Hepatocyte (in vitro differentiated cells): Measurements from ENCODE around the gene KIF26B. TPM values are rescaled to one million over a fixed set of nuclear protein-coding genes. Genes with fewer than 3 reads are reported as not detected.

ENCODE experiments used
- DNase-seq: peaks from one replicate; pipeline ENCODE4 v3.0.0-alpha.2; 2016; ENCODE audit warnings: low spot score
- H2AFZ ChIP-seq: fragments of 200-600 bp; sonication (generic); 2 replicates; pipeline ENCODE4 v1.6.0; 2016; ENCODE audit warnings: antibody characterized with exemption, mild to moderate bottlenecking
- H3K27ac ChIP-seq: fragments of 200-600 bp; sonication (generic); 2 replicates; pipeline ENCODE4 v1.5.1; 2016; ENCODE audit warnings: mild to moderate bottlenecking
- H3K27me3 ChIP-seq: fragments of 200-600 bp; sonication (generic); 2 replicates; pipeline ENCODE4 v1.6.1; 2016
- H3K36me3 ChIP-seq: fragments of 200-600 bp; sonication (generic); replicated peaks from 2 replicates; pipeline ENCODE4 v1.5.1; 2016; ENCODE audit warnings: low read depth; ENCODE audit not compliant: insufficient read depth
- H3K4me1 ChIP-seq: fragments of 200-600 bp; sonication (generic); 2 replicates; pipeline ENCODE4 v1.5.1; 2016; ENCODE audit warnings: mild to moderate bottlenecking, moderate library complexity; ENCODE audit not compliant: insufficient read depth
- H3K4me2 ChIP-seq: fragments of 200-600 bp; sonication (generic); 2 replicates; pipeline ENCODE4 v1.6.0; 2016
- H3K4me3 ChIP-seq: fragments of 200-600 bp; sonication (generic); 2 replicates; pipeline ENCODE4 v1.5.1; 2016; ENCODE audit warnings: mild to moderate bottlenecking
- H3K79me2 ChIP-seq: fragments of 200-600 bp; sonication (generic); 2 replicates; pipeline ENCODE4 v1.6.0; 2017; ENCODE audit warnings: mild to moderate bottlenecking
- H3K9me2 ChIP-seq: fragments of 200-600 bp; sonication (generic); replicated peaks from 2 replicates; pipeline ENCODE4 v1.6.0; 2017; ENCODE audit warnings: mild to moderate bottlenecking; ENCODE audit not compliant: insufficient read depth
- H3K9me3 ChIP-seq: fragments of 200-600 bp; sonication (generic); 2 replicates; pipeline ENCODE4 v1.5.1; 2016; ENCODE audit warnings: low read depth, mild to moderate bottlenecking
- H4K20me1 ChIP-seq: fragments of 200-600 bp; sonication (generic); 2 replicates; pipeline ENCODE4 v1.6.0; 2016; ENCODE audit warnings: mild to moderate bottlenecking; ENCODE audit not compliant: insufficient read depth, poor library complexity, severe bottlenecking
- CTCF ChIP-seq: fragments of 200-600 bp; sonication (generic); IDR thresholded peaks from 2 replicates; pipeline ENCODE4 v1.5.1; 2016; ENCODE audit warnings: antibody characterized with exemption, mild to moderate bottlenecking; ENCODE audit not compliant: poor library complexity
- EZH2 ChIP-seq: fragments of 200-600 bp; sonication (generic); IDR thresholded peaks from 2 replicates; pipeline ENCODE4 v1.6.1; 2016; ENCODE audit warnings: antibody characterized with exemption, mild to moderate bottlenecking, borderline replicate concordance
- EZH2phosphoT487 ChIP-seq: fragments of 200-600 bp; sonication (generic); IDR thresholded peaks from one replicate; pipeline ENCODE4 v1.6.1; 2018; ENCODE audit warnings: antibody characterized with exemption, mild to moderate bottlenecking, low read depth, moderate library complexity; ENCODE audit not compliant: unreplicated experiment, severe bottlenecking
- WGBS: methylation state at CpG from one replicate; pipeline ENCODE4 v1.1.6; 2016; ENCODE audit warnings: low lambda C conversion rate; ENCODE audit errors: missing lambda C conversion rate; 5-methylcytosine and 5-hydroxymethylcytosine counted together
- polyA plus RNA-seq: library from polyadenylated mRNA; unstranded; fragments of >200 nt; fragmentation: Nextera tagmentation; extraction: Ambion mirVana; gene quantifications from 2 replicates; pipeline ENCODE4 v1.2.1, GENCODE V29; 2016
- total RNA-seq: library from RNA; depleted of rRNA; stranded (reverse); fragments of >200 nt; gene quantifications from 2 replicates; pipeline ENCODE4 v1.2.3, GENCODE V29; 2014

KIF26B gene
- total and polyA plus RNA-seq, 2 experiments from 2014 or later = 12.7 to 21.6 TPM

DNA sequence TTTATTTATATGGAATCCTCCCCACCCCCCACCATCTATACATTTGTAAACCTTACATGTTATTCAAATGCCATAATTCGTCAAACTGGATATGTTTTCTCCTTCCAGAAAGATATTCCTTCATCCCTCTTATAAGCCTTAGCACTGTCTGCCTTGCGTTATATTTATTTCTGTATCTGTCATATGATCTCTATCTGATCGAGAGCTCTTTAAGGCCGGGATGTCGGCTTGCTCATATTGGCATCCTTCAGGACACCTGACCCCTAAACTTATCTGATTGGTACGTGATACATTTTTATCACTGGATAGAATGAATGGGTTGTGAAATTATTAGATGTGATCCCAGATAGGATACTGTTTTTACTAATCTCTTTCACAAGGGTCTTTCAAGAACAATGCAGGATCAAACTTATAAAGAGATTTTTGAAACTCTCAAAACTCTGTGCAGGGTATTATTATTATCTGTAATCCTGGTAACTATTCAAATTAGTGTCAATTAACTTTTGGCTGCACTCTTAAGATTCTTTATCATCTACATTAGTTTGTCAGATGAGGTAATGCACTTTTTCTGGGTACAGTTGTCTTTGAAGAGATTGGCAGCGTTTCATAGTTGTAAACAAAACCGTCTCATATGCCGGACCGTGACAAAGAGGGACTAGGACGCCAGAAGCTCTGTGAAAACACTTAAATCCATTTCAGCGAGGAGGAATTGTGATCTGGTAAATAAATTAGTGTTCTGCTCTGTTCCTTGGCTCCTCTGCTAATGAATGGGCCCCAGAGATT lies 152.0 kb downstream of the KIF26B start:
- H4K20me1 ChIP-seq = peaks cover 5% of the 10 kb centered on the region
- 49% methylated on average over 12 of the region's 12 CpGs for WGBS

DNA sequence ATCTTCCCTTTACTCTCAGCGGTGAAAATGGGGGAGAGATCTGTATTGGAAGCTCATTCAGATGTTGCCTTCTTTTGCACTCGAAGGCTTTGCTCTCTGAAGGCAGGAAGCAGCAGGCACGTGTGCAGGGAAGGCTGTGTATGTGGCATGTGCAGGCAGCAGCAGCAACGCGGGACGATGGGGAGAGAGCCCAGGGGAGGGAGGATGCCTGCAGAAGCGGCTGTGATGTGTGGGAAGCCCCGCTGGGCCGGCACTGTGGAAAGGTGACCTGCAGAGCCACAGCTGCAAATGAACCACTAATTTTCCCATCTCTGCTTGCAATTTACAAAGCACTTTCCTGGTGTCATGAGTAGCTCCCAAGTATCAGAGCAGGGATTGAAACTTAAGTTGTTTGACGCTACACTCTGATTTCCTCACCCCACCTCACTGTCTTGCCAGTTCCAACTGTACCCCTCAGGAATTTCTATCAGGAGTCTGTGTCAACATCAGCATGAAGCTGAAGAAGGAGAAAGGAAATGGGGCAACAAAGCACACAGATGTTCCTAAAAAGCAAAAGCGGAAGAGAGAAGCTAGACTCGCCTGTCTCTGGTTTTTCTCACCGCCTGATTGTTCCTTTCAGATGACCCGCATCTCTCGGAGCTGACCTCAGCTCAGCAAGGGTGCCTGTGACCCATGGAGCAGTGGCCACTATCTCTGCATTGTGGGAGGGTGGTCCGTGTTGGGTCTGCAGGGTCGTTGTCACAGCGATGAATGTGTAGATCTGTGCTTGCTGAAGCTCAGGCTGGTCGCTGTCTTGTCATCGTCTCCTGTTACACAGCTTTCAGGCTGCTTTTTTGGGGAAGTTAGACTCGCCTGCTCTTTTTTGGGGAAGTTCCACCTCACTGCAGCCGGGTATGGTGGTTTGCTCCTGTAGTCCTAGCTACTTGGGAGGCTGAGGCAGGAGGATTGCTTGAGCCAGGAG lies 156.1 kb downstream of the KIF26B start:
- Histone ChIP-seq H2AFZ (no peak overlapping the region), H3K79me2 (peaks cover 35% of the 10 kb centered on the region), H3K4me3 (no peak overlapping the region), H3K9me2 (no peaks in the 10 kb centered on the region), H3K4me1 (peaks cover 10% of the 10 kb centered on the region), H3K27ac (no peak overlapping the region), H4K20me1 (peaks cover 5% of the 10 kb centered on the region), H3K4me2 (peak overlapping the region; percentile 60), H3K9me3 (no peaks in the 10 kb centered on the region), H3K27me3 (no peaks in the 10 kb centered on the region), H3K36me3 (no peaks in the 10 kb centered on the region)
- 47% methylated on average over 22 of the region's 22 CpGs for WGBS
- peak; percentile 18 for DNase-seq
- TF ChIP-seq EZH2 (no peak), CTCF (no peak), EZH2phosphoT487 (no peak)

More for the DNA sequence above, 152.0 kb downstream of the KIF26B start:
- Histone ChIP-seq H3K27me3 (no peaks in the 10 kb centered on the region), H2AFZ (no peak overlapping the region), H3K9me3 (no peaks in the 10 kb centered on the region), H3K4me2 (peak overlapping the region; percentile 20), H3K79me2 (peaks cover 34% of the 10 kb centered on the region), H3K27ac (no peak overlapping the region), H3K4me3 (no peak overlapping the region), H3K4me1 (peaks cover 10% of the 10 kb centered on the region), H3K9me2 (no peaks in the 10 kb centered on the region), H3K36me3 (no peaks in the 10 kb centered on the region)
- no peak for TF ChIP-seq EZH2
- TF ChIP-seq EZH2phosphoT487 = no peak
- TF ChIP-seq CTCF = no peak
- no peak for DNase-seq

DNA sequence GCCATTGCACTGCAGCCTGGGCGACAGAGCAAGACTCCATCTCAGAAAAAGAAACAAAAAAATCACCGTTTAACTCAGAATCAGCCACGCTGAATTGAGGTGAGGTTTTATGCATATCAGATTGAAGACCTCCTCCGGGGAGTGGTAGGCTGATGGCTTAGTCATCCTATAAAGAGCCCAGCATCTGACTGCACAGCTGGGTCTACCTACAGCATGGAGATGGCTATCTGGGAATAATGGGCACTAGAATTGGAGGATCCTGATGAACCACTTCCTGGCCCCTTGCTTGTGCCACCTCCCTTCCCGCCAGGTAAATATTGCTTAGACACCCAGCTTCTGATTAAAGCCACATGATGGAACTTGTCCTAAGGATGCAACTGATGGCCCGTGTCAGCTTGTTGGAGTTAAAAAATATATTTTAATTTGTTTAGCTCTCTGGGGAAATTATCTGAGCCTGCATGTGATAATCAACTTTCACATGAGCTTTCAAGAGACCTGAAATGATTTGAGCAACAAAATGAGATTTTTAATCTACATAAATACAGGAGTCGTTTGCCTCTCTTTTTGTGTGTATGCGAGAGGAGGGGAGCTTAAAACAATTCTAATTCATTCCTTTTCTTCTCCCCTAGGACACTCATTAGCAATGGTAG lies 157.2 kb downstream of the KIF26B start:
- H3K9me2 ChIP-seq = no peaks in the 10 kb centered on the region
- H3K27me3 ChIP-seq = no peaks in the 10 kb centered on the region
- H3K27ac ChIP-seq = no peak overlapping the region
- no peak for TF ChIP-seq EZH2
- TF ChIP-seq EZH2phosphoT487 = no peak
- peaks cover 5% of the 10 kb centered on the region for H4K20me1 ChIP-seq
- no peak for DNase-seq
- peaks cover 33% of the 10 kb centered on the region for H3K79me2 ChIP-seq
- H3K4me2 ChIP-seq = no peak overlapping the region
- H3K4me3 ChIP-seq = no peak overlapping the region
- no peak overlapping the region for H2AFZ ChIP-seq
- H3K4me1 ChIP-seq = peaks cover 14% of the 10 kb centered on the region
- H3K36me3 ChIP-seq = no peaks in the 10 kb centered on the region
- WGBS = 83% methylated on average over 8 of the region's 8 CpGs
- no peaks in the 10 kb centered on the region for H3K9me3 ChIP-seq
